Ishikawa (cell line): ENCODE results near the gene ATP2A3.

ENCODE experiments used
- CEBPB ChIP-seq: IDR thresholded peaks from 2 replicates; pipeline ENCODE4 v1.6.1; 2012
- CREB1 ChIP-seq: IDR thresholded peaks from 2 replicates; pipeline ENCODE4 v1.6.1; 2012; ENCODE audit warnings: low read depth
- EGR1 ChIP-seq: IDR thresholded peaks from 2 replicates; pipeline ENCODE4 v1.6.1; 2012
- EP300 ChIP-seq: IDR thresholded peaks from 2 replicates; pipeline ENCODE4 v1.6.1; 2012; ENCODE audit warnings: borderline replicate concordance
- FOXM1 ChIP-seq: IDR thresholded peaks from 2 replicates; pipeline ENCODE4 v1.6.1; 2012; ENCODE audit warnings: low read depth, borderline replicate concordance
- NFIC ChIP-seq: IDR thresholded peaks from 2 replicates; pipeline ENCODE4 v1.6.1; 2012
- RAD21 ChIP-seq: IDR thresholded peaks from 2 replicates; pipeline ENCODE4 v1.6.1; 2012; ENCODE audit warnings: low read depth
- REST ChIP-seq: IDR thresholded peaks from 2 replicates; pipeline ENCODE4 v1.6.1; 2012; ENCODE audit warnings: low read depth, mild to moderate bottlenecking
- TAF1 ChIP-seq: IDR thresholded peaks from 2 replicates; pipeline ENCODE4 v1.6.1; 2012; ENCODE audit warnings: low read depth, mild to moderate bottlenecking
- TCF12 ChIP-seq: IDR thresholded peaks from 2 replicates; pipeline ENCODE4 v1.6.1; 2012; ENCODE audit warnings: low read depth
- TEAD4 ChIP-seq: IDR thresholded peaks from 2 replicates; pipeline ENCODE4 v1.6.1; 2012
- USF1 ChIP-seq: IDR thresholded peaks from 2 replicates; pipeline ENCODE4 v1.6.1; 2012
- YY1 ChIP-seq: IDR thresholded peaks from 2 replicates; pipeline ENCODE4 v1.6.1; 2012; ENCODE audit warnings: low read depth
- ZBTB7A ChIP-seq: IDR thresholded peaks from 2 replicates; pipeline ENCODE4 v1.6.1; 2012; ENCODE audit warnings: low read depth
- TF ChIP-seq, protein P1 (sequence below): IDR thresholded peaks from 2 replicates; pipeline ENCODE4 v1.6.1; 2012

Gene ATP2A3

GRCh38 chr17:3892095-3892998 lies 71.9 kb downstream of the ATP2A3 start:
- 0 out of 2 replicates have a peak, but pooled peaks have one; percentile 3 for TF ChIP-seq TAF1
- TF ChIP-seq USF1 = peak; percentile 92
- no peak for TF ChIP-seq CREB1
- no peak for TF ChIP-seq RAD21
- TF ChIP-seq EGR1 = peak; percentile 22; the same call in 1 of the 2 replicates
- TF ChIP-seq, protein P1, sequence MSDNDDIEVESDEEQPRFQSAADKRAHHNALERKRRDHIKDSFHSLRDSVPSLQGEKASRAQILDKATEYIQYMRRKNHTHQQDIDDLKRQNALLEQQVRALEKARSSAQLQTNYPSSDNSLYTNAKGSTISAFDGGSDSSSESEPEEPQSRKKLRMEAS = peak; percentile 90

DNA sequence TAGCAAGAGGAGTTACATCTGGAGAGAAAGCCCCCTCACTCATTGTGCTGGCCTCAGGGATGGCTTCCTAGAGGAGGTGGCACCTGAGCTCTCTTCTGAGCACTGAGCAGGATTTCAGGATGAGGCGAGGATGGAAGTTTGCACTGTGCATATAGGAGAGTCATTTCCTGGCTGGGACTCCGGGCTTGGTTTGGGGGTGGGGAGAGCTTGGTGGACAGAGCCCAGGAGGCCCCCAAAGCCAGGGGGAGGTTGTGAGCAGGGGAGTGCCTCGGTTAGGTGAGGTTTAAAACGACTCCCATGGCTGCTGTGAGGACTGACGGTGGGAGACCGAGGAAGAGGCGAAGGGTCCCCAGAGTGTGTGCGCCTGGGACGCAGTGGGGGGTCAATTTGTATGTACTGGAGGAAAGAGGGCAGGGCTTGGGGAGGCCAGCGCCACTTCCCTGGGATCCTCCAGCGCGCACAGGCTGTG lies 72.6 kb downstream of the ATP2A3 start:
- TF ChIP-seq TEAD4 (no peak), EGR1 (no peak), RAD21 (no peak), EP300 (no peak), TCF12 (no peak), NFIC (no peak), TAF1 (no peak), CEBPB (no peak), USF1 (no peak), FOXM1 (no peak), ZBTB7A (no peak), REST (no peak)
- TF ChIP-seq, protein P1 = no peak

DNA sequence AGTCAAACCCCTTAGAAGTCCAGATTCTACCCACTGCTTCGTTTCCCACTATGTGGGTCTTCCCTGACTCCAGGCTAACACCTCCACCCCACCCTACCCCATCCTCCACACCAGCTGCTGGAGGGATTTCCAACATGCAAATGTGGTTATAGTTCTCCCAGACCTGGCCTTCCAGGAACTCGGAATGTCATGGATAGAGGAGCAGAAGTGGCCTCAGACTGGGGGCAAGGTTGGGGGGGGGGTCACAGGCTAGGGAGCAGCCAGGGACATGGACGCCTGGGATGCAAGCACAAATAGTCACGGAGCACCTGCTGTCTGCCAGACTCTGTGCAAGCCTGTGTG lies 73.4 kb downstream of the ATP2A3 start:
- TF ChIP-seq NFIC = no peak
- no peak for TF ChIP-seq TCF12
- no peak for TF ChIP-seq ZBTB7A
- TF ChIP-seq TAF1 = no peak

GRCh38 chr17:3890082-3890877 lies 74.0 kb downstream of the ATP2A3 start:
- TF ChIP-seq, protein P1 = 0 out of 2 replicates have a peak, but pooled peaks have one; percentile 21
- TF ChIP-seq FOXM1 (no peak), YY1 (0 out of 2 replicates have a peak, but pooled peaks have one; percentile 7), TCF12 (peak; percentile 90), EGR1 (peak; percentile 63; the same call in 1 of the 2 replicates), NFIC (peak; percentile 63), EP300 (peak; percentile 82), USF1 (no peak), TAF1 (no peak), TEAD4 (peak; percentile 58), CEBPB (no peak; the same call in 1 of the 2 replicates), REST (no peak), ZBTB7A (peak; percentile 93)
